HCT116 (cell line): Measurements from ENCODE around the gene MAU2. TPM values are rescaled to one million over a fixed set of nuclear protein-coding genes. Genes with fewer than 3 reads are reported as not detected.
"Not testable (repeated sequence)": the region's sequence is repeated elsewhere in the genome, so short reads cannot be mapped to it uniquely, and the experiment has no call there.

Experiments
- ATAC-seq: fragments of 200-7000 bp; cut with Tn5 transposase; 2 replicates; pipeline ENCODE4 v1.9.1; 2020; ENCODE audit warnings: mild to moderate bottlenecking, moderate library complexity
- BruUV-seq: library from RNA; stranded (reverse); fragments of 400-500 nt; replicated peaks from 2 replicates; lab custom pipeline; 2021; lab: Mats Ljungman, UMichigan
- CTCF ChIA-PET: fragments of 300-600 bp; sonication (Branson Sonifier 250); formaldehyde crosslinking; loops from one replicate; lab custom pipeline; 2021; ENCODE audit warnings: antibody characterized with exemption; lab: Charles Lee
- POLR2A ChIA-PET: fragments of 300-600, 350-600 bp; sonication (Branson Sonifier 250); formaldehyde crosslinking; loops from one replicate; lab custom pipeline; 2021; ENCODE audit warnings: antibody characterized with exemption; lab: Charles Lee
- RAD21 ChIA-PET, 2 experiments: fragments of 300-600 bp; sonication (Branson Sonifier 250); formaldehyde crosslinking; loops; one replicate each; lab custom pipeline; 2023; ENCODE audit warnings: low total read pairs in 2 of 2; ENCODE audit not compliant: uncharacterized antibody in 2 of 2, unreplicated experiment in 2 of 2, low non-redundant PET in 1 of 2; lab: Charles Lee
- DNase-seq: peaks from one replicate; pipeline ENCODE4 v3.0.0-alpha.2; 2010; ENCODE audit warnings: low read depth, low spot score
- H2AFZ ChIP-seq: fragments of 200-600 bp; shearing (Covaris generic), sonication (generic); 2 replicates; pipeline ENCODE4 v1.6.1; 2017; ENCODE audit warnings: low read depth, mixed run types, mixed read lengths, antibody characterized with exemption, low read length; ENCODE audit not compliant: poor library complexity, severe bottlenecking
- H3K27ac ChIP-seq: 2 replicates; pipeline ENCODE4 v1.5.1; 2012; ENCODE audit warnings: low read depth, low read length
- H3K27me3 ChIP-seq: fragments of 200-600 bp; sonication (generic); 2 replicates; pipeline ENCODE4 v1.6.1; 2016; ENCODE audit warnings: mixed run types, low read length, mixed read lengths; ENCODE audit not compliant: insufficient read depth
- H3K36me3 ChIP-seq, 2 experiments: fragments of 200-500 bp in 1 of 2; fragments of 200-600 bp in 1 of 2; sonication (Bioruptor generic) in 1 of 2; sonication (generic) in 1 of 2; 2 replicates each; pipeline versions ENCODE4 v1.5.1 to v1.6.1; 2014 to 2016; ENCODE audit warnings: low read length in 2 of 2, inconsistent platforms in 1 of 2, mixed read lengths in 1 of 2, mixed run types in 1 of 2; ENCODE audit not compliant: insufficient read depth in 2 of 2, control insufficient read depth in 1 of 2
- H3K4me1 ChIP-seq, 2 experiments: fragments of 200-600 bp in 1 of 2; sonication (generic) in 1 of 2; 2 replicates each; pipeline versions ENCODE4 v1.5.1 to v1.6.1; 2012 to 2017; ENCODE audit warnings: low read length in 2 of 2, inconsistent platforms in 1 of 2, mild to moderate bottlenecking in 1 of 2, mixed read lengths in 1 of 2, mixed run types in 1 of 2, moderate library complexity in 1 of 2; ENCODE audit not compliant: insufficient read depth in 2 of 2, control insufficient read depth in 1 of 2
- H3K4me2 ChIP-seq: fragments of 200-600 bp; sonication (generic); 2 replicates; pipeline ENCODE4 v1.6.1; 2017; ENCODE audit warnings: mixed run types, low read length, mixed read lengths
- H3K4me3 ChIP-seq, 2 experiments: fragments of 200-600 bp in 1 of 2; sonication (generic) in 1 of 2; replicated peaks in 1 of 2; 2 replicates each; pipeline ENCODE4 v1.5.1; 2011 to 2016; ENCODE audit warnings: low read length in 2 of 2, control low read depth in 1 of 2, low read depth in 1 of 2, mild to moderate bottlenecking in 1 of 2, mixed read lengths in 1 of 2, mixed run types in 1 of 2
- H3K79me2 ChIP-seq: fragments of 200-600 bp; sonication (generic); 2 replicates; pipeline ENCODE4 v1.6.1; 2017; ENCODE audit warnings: mild to moderate bottlenecking, mixed run types, low read length, moderate library complexity, mixed read lengths; ENCODE audit not compliant: insufficient read depth
- H3K9ac ChIP-seq: fragments of 200-600 bp; sonication (generic); 2 replicates; pipeline ENCODE4 v1.6.1; 2016; ENCODE audit warnings: low read length, mixed read lengths
- H3K9me2 ChIP-seq: fragments of 200-600 bp; sonication (generic), shearing (Covaris generic); 2 replicates; pipeline ENCODE4 v1.6.1; 2017; ENCODE audit warnings: mixed run types, mild to moderate bottlenecking, moderate library complexity; ENCODE audit not compliant: insufficient read depth
- H3K9me3 ChIP-seq, 2 experiments: fragments of 200-500 bp in 1 of 2; fragments of 200-600 bp in 1 of 2; sonication (Bioruptor generic) in 1 of 2; sonication (generic) in 1 of 2; 2 replicates each; pipeline ENCODE4 v1.6.1; 2014 to 2017; ENCODE audit warnings: low read length in 2 of 2, mixed read lengths in 2 of 2, inconsistent platforms in 1 of 2, low read depth in 1 of 2, mild to moderate bottlenecking in 1 of 2, mixed run types in 1 of 2, moderate library complexity in 1 of 2; ENCODE audit not compliant: control insufficient read depth in 1 of 2, insufficient read depth in 1 of 2
- H4K20me1 ChIP-seq: fragments of 200-600 bp; sonication (generic), shearing (Covaris generic); 2 replicates; pipeline ENCODE4 v1.6.1; 2017; ENCODE audit warnings: mixed run types, mild to moderate bottlenecking, moderate library complexity; ENCODE audit not compliant: insufficient read depth
- ATF3 ChIP-seq: IDR thresholded peaks from 2 replicates; pipeline ENCODE4 v1.6.1; 2012
- EZH2 ChIP-seq: fragments of 200-600 bp; sonication (generic); IDR thresholded peaks from 2 replicates; pipeline ENCODE4 v1.6.1; 2017; ENCODE audit warnings: antibody characterized with exemption, mixed run types
- EZH2phosphoT487 ChIP-seq: fragments of 200-600 bp; IDR thresholded peaks from 2 replicates; pipeline ENCODE4 v1.6.1; 2018; ENCODE audit warnings: antibody characterized with exemption, borderline replicate concordance
- FOSL1 ChIP-seq: IDR thresholded peaks from 2 replicates; pipeline ENCODE4 v1.6.1; 2012; ENCODE audit warnings: low read depth
- RAD21 ChIP-seq: IDR thresholded peaks from 2 replicates; pipeline ENCODE4 v1.6.1; 2012; ENCODE audit warnings: low read depth, mild to moderate bottlenecking
- REST ChIP-seq: IDR thresholded peaks from 2 replicates; pipeline ENCODE4 v1.6.1; 2012; ENCODE audit warnings: low read depth
- SP1 ChIP-seq: IDR thresholded peaks from 2 replicates; pipeline ENCODE4 v1.6.1; 2012; ENCODE audit warnings: low read depth
- TCF7L2 ChIP-seq: IDR thresholded peaks from 2 replicates; pipeline ENCODE4 v1.7.0; 2011; ENCODE audit warnings: borderline replicate concordance, inconsistent platforms; ENCODE audit not compliant: insufficient read depth, insufficient read length; ENCODE audit errors: extremely low read depth
- YY1 ChIP-seq: IDR thresholded peaks from 2 replicates; pipeline ENCODE4 v1.6.1; 2011; ENCODE audit warnings: low read length, low read depth, moderate library complexity, mild to moderate bottlenecking; ENCODE audit not compliant: insufficient replicate concordance; ENCODE audit errors: extremely low read depth
- ZNF274 ChIP-seq: fragments of 200-500 bp; sonication (Bioruptor generic); IDR thresholded peaks from 2 replicates; pipeline ENCODE4 v1.6.1; 2014; ENCODE audit warnings: mild to moderate bottlenecking, low read depth, low read length, inconsistent platforms
- intact Hi-C: fragments of 100-400 bp; cut with micrococcal nuclease; formaldehyde crosslinking; loops from 2 replicates; pipeline ENCODE4 v1.10.0; 2022
- total RNA-seq: library from RNA; stranded (reverse); gene quantifications from one replicate; pipeline ENCODE4 v1.2.1, GENCODE V29; 2021; ENCODE audit not compliant: unreplicated experiment

The MAU2 gene
- total RNA-seq, 1 experiment from 2014 or later = 36.2 TPM

- RAD21 ChIA-PET = no interaction called here
- Histone ChIP-seq H3K9me2 (no peaks in the 10 kb centered on the region), H2AFZ (no peak overlapping the region), H3K9ac (no peak overlapping the region), H3K9me3 (no peaks in the 10 kb centered on the region), H3K36me3 (no peaks in the 10 kb centered on the region), H3K79me2 (peaks cover 76% of the 10 kb centered on the region), H3K27me3 (no peaks in the 10 kb centered on the region), H3K4me3 (no peak overlapping the region), H4K20me1 (no peaks in the 10 kb centered on the region), H3K27ac (no peak overlapping the region), H3K4me1 (peaks cover 13 to 23% of the 10 kb centered on the region in 2 experiments), H3K4me2 (no peak overlapping the region)
- CTCF ChIA-PET = no interaction called here
- POLR2A ChIA-PET = no interaction called here
- TF ChIP-seq EZH2phosphoT487 (no peak), SP1 (no peak), RAD21 (no peak), ATF3 (no peak), TCF7L2 (no peak), FOSL1 (no peak), ZNF274 (no peak), REST (no peak), YY1 (no peak), EZH2 (no peak)
- no peak for DNase-seq
- ATAC-seq = no peak
- BruUV-seq = TSS peak; percentile 20
- intact Hi-C loops = no loop called here
Observed at GRCh38 chr19:19388568-19389555, 68.2 kb downstream of the MAU2 start.

- H3K9ac ChIP-seq, ATAC-seq, H4K20me1 ChIP-seq, H3K36me3 ChIP-seq, H3K4me3 ChIP-seq, BruUV-seq, H3K9me3 ChIP-seq, H3K27ac ChIP-seq, H3K9me2 ChIP-seq, POLR2A ChIA-PET, H2AFZ ChIP-seq, H3K4me2 ChIP-seq, H3K27me3 ChIP-seq, CTCF ChIA-PET, intact Hi-C loops, RAD21 ChIA-PET, DNase-seq: not testable (repeated sequence)
- Histone ChIP-seq H3K4me1 (peaks cover 19 to 29% of the 10 kb centered on the region in 2 experiments), H3K79me2 (peaks cover 84% of the 10 kb centered on the region)
Observed at GRCh38 chr19:19389683-19390082, 69.1 kb downstream of the MAU2 start.
